HG03520 (cell line): ENCODE results near the gene STARD9.
"Not testable (repeated sequence)": the region's sequence is repeated elsewhere in the genome, so short reads cannot be mapped to it uniquely, and the experiment has no call there.

Source experiments
- ATAC-seq: cut with Tn5 transposase; IDR thresholded peaks from one replicate; pipeline ENCODE4 v1.9.1; 2021; ENCODE audit warnings: mild to moderate bottlenecking, moderate library complexity; ENCODE audit not compliant: unreplicated experiment

STARD9 gene

DNA sequence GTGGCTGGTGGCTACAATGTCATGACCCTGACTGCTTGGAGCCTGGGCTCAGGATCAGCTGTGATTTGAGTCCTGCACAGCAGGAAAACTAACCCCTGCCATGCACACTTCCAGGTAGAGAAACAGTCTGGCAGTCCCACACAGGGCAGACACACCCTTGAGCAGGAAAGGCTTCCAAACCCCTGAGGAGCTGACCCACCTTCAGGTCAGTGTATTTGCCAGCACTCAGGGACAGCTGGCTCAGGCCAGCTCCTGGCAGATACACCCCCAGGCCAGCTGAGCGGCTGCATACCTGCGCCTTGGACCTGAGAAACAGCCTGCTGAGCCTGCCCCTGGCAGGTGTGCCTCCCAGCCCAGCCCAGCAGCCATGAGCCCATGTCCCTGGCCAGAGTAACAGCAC lies 183.7 kb downstream of the STARD9 start:
- no peak for ATAC-seq

DNA sequence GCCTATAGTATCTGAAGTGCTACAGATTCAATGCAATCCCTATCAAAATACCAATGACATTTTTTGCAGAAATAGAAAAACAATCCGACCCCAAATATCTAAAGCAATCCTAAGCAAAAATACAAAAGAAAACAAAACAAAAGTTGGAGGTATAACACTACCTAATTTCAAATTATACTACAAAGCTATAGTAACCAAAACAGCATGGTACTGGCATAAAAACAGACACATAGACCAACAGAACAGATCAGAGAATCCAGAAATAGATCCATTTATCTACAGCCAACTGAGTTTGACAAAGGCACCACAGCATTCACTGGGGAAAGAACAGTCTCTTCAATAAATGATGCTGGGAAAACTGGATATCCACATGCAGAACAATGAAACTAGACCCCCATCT lies 185.4 kb downstream of the STARD9 start:
- ATAC-seq: no peak

DNA sequence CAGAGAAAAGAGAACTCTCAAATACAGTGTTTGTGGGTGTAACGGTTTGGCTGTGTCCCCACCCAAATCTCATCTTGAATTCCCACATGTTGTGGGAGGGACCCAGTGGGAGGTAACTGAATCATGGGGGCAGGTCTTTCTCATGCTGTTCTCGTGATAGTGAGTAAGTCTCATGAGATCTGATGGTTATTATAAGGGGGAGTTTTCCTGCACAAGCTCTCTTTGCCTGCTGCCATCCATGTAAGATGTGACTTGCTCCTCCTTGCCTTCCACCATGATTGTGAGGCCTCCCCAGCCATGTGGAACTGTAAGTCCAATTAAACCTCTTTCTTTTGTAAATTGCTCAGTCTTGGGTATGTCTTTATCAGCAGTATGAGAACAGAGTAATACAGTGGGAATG lies 186.4 kb downstream of the STARD9 start:
- ATAC-seq: not testable (repeated sequence)

DNA sequence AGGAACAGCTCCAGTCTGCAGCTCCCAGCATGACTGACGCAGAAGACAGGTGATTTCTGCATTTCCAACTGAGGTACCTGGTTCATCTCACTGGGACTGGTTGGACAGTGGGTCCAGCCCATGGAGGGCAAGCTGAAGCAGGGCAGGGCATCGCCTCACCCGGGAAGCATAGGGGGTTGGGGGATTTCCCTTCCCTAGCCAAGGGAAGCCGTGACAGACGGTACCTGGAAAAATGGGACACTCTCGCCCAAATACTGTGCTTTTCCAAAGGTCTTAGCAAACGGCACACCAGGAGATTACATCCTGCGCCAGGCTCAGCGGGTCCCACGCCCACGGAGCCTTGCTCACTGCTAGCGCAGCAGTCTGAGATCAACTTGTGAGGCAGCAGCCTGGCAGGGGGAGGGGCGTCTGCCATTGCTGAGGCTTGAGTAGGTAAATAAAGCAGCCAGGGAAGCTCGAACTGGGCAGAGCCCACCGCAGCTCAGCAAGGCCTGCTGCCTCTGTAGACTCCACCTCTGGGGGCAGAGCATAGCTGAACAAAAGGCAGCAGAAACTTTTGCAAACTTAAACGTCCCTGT lies 188.8 kb downstream of the STARD9 start:
- ATAC-seq: not testable (repeated sequence)

DNA sequence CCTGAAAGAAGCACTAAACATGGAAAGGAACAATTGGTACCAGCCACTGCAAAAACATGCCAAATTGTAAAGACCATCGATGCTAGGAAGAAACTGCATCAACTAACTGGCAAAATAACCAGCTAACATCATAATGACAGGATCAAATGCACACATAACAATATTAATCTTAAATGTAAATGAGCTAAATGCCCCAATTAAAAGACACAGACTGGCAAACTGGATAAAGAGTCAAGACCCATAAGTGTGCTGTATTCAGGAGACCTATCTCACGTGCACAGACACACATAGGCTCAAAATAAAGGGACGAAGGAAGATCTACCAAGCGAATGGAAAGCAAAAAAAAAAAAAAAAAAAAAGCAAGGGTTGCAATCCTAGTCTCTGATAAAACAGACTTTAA lies 190.7 kb downstream of the STARD9 start:
- ATAC-seq: not testable (repeated sequence)
